ENCODE results near the gene KLF4.
A peak's percentile ranks its signal among the peaks of the same experiment; 100 is the strongest.
"Not testable (repeated sequence)": the region's sequence is repeated elsewhere in the genome, so short reads cannot be mapped to it uniquely, and the experiment has no call there.

The KLF4 gene

DNA sequence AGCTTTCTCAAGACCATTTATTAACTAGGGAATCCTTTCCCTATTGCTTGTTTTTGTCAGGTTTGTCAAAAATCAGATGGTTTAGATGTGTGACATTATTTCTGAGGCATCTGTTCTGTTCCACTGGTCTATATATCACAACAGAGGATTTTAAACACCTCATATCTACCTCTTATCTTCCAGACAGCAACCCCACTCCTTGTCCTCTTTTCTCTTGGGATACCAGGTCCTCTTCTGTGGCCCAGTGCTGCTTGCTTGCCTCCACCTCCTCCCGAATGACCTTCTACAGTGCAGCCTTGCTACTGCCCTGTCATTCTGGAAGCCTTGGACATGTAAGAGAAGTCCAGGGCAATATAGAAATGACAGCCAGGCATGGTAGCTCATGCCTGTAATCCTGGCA, 30.6 kb upstream of the KLF4 start:
- TF ChIP-seq, protein P1, sequence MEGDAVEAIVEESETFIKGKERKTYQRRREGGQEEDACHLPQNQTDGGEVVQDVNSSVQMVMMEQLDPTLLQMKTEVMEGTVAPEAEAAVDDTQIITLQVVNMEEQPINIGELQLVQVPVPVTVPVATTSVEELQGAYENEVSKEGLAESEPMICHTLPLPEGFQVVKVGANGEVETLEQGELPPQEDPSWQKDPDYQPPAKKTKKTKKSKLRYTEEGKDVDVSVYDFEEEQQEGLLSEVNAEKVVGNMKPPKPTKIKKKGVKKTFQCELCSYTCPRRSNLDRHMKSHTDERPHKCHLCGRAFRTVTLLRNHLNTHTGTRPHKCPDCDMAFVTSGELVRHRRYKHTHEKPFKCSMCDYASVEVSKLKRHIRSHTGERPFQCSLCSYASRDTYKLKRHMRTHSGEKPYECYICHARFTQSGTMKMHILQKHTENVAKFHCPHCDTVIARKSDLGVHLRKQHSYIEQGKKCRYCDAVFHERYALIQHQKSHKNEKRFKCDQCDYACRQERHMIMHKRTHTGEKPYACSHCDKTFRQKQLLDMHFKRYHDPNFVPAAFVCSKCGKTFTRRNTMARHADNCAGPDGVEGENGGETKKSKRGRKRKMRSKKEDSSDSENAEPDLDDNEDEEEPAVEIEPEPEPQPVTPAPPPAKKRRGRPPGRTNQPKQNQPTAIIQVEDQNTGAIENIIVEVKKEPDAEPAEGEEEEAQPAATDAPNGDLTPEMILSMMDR (IDR thresholded peaks at IDR 0.05; ENCODE audit: low read depth, low read length) = no peak
- no peak overlapping the region for H3K4me3 ChIP-seq (replicated peaks in 1 of 2; ENCODE audit: low read depth in 2 of 2, low read length in 2 of 2)
- no peak for DNase-seq (ENCODE audit: low read depth in 2 of 2)

DNA sequence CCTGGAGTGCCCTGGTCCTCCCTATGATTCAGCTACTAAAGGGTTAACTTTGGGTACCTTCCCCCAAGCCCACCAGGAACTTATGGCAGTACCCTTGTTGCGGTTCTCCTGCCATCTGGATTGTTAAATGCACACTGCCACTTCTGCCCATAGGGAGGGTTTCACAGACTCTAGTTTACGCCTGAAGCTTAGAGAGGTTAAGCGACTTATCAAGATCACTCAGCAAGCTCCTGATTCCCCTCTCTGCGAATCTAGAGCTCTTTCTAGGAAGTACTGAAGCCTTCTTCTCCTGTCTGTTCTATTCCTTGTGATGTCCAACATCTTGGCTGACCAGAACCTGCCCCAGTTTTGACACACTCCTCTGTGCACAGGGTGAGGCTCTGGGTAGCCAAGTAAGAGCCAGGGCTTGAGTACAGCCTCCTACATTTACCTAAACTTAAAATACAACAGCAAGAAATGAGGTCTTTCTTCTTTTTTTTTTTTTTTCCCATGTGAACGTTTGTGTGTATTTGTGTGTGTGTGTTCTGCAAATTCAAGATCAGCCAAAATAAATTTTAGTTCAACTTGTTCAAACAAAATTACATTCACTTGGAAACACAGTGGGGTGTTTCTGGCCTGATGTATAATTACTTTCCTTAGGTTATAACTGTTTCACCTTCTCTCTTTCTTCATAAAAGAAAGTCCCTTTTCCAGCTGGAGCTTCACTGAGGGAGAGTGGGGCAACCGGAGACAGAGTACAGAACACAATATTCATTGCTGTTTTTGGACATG, 28.7 kb upstream of the KLF4 start:
- no peak overlapping the region for H3K4me3 ChIP-seq (replicated peaks in 1 of 2; ENCODE audit: low read depth in 2 of 2, low read length in 2 of 2)
- DNase-seq (ENCODE audit: low read depth in 2 of 2) = no peak
- TF ChIP-seq, protein P1 (IDR thresholded peaks at IDR 0.05; ENCODE audit: low read depth, low read length) = no peak

DNA sequence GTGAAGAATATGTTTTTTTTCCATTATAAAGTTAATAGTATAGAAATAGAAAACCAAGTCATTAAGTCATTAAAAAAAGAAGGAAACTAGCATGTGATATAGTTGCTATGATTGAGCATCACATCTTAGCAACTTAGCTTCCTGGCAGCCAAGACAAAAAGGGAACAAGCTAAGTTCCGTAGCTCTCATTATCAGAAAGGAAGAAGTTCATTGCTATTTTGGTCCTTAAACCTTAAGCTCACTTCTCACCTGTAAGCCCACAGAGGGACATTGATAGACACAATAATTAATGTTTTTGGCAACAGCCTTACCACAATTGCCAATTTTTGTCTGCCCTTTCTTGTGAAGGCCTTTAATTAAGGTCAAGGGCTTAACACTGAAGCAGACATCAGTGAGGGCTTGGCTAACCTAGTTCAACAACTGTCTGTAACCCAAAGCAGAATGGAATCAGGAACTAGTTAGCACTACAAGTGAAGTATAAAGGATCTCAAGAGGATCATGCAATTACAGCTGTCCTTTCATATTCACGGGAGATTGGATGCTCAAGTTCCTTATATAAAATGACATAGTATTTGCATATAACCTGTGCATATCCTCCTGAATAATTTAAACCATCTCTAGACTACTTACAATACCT, 24.0 kb upstream of the KLF4 start:
- DNase-seq (ENCODE audit: low read depth in 2 of 2) = no peak
- no peak overlapping the region for H3K4me3 ChIP-seq (replicated peaks in 1 of 2; ENCODE audit: low read depth in 2 of 2, low read length in 2 of 2)
- TF ChIP-seq, protein P1 (IDR thresholded peaks at IDR 0.05; ENCODE audit: low read depth, low read length) = no peak

DNA sequence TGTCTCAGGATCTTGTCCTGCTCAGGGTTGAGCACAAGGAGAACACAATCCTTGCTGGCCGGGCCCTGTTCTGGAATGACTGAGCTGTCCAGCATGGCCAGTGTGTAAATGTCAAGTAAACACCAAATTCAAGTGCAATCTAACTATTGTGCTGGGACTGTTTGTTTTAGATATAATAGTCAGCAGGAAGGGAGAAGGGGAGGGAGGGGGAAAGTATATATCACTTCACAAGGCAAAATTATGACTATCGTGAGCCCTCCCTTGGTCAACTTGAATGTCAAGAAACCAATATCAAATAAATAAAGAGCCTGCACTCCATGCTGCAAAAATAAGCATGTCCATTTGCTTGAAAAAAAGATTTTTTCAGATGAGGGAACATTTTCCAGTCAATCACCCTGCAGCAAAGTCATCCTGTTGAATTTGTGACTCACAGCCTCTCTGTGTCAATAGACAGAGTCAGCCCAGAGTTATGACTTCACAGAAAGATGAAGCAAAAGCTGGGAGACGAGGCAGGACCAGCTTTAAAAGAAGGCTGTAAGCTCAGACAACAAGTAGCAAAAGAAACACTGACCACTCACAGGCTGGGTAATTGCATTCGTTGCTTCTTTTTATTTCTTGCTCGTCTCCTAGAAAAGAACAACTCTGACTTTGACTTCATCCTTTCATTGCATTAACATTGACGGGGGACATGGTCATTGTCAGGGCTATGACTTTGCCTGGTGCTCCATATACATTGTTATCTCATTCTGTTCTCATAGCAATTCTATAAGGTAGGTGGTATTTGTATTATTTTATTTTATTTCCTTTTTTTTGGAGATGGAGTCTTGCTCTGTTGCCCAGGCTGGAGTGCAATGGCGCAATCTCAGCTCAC, 15.3 kb upstream of the KLF4 start:
- DNase-seq (ENCODE audit: low read depth in 2 of 2) = peak; percentile 78 to 94

DNA sequence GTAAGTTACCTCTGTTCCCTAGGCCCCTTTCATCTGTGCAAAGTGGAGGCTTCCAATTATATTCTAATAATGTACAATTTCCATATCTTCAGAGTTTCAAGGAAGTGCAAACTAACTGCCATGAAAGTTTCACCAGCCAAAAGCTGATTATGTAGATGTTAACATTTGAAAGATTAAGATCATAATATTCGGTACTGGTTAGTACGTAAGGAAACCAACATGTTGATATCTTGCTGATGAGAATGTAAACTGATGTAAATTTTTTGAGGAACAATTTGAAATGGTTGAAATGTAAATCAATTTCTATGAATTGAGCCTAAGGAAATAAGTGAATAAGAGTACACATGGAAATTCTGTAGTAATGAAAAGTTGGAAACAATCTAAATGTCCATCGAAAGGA, 12.9 kb upstream of the KLF4 start:
- no peak for DNase-seq (ENCODE audit: low read depth in 2 of 2)
- no peak overlapping the region for H3K4me3 ChIP-seq (replicated peaks in 1 of 2; ENCODE audit: low read depth in 2 of 2, low read length in 2 of 2)
- TF ChIP-seq, protein P1 (IDR thresholded peaks at IDR 0.05; ENCODE audit: low read depth, low read length) = no peak

More for the DNA sequence above, 15.3 kb upstream of the KLF4 start:
- no peak overlapping the region for H3K4me3 ChIP-seq (replicated peaks in 1 of 2; ENCODE audit: low read depth in 2 of 2, low read length in 2 of 2)
- TF ChIP-seq, protein P1 (IDR thresholded peaks at IDR 0.05; ENCODE audit: low read depth, low read length) = no peak

DNA sequence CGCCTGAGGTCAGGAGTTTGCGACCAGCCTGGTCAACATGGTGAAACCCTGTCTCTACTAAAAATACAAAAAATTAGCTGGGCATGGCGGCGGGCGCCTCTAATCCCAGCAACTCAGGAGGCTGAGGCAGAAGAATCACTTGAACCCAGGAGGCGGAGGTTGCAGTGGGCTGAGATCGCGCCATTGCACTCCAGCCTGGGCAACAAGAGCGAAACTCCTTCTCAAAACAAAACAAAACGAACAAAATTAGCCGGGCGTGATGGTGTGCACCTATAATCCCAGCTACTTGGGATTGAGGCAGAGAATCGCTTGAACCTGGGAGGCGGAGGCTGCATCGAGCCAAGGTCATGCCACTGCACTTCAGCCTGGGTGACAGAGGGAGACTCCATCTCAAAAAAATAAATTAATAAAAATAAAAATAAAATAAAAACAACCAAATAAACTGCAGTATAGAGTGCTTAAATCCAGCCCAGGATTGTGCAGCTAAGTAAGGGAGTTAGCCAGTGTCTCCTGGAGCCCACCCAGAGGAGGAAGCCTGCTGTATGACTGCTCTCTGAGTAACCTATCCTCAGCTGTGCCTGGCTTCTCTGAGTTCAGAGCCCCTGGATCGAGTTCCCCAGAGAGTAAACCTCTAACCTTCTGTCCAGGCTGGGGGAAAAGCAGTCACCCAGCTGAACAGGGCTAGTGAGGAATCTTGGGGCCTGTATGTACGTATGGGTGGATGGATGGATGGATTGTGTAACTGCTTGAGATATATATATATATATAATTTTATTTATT, 11.0 kb upstream of the KLF4 start:
- not testable (repeated sequence) for H3K4me3 ChIP-seq (replicated peaks in 1 of 2; ENCODE audit: low read depth in 2 of 2, low read length in 2 of 2)
- peak; percentile 52 to 92 for DNase-seq (ENCODE audit: low read depth in 2 of 2)
